HG03571 (cell line): ENCODE measurements around the gene PIK3C2G.

Source experiments
- ATAC-seq: cut with Tn5 transposase; IDR thresholded peaks from one replicate; pipeline ENCODE4 v1.9.1; 2021; ENCODE audit not compliant: unreplicated experiment

Gene PIK3C2G

DNA sequence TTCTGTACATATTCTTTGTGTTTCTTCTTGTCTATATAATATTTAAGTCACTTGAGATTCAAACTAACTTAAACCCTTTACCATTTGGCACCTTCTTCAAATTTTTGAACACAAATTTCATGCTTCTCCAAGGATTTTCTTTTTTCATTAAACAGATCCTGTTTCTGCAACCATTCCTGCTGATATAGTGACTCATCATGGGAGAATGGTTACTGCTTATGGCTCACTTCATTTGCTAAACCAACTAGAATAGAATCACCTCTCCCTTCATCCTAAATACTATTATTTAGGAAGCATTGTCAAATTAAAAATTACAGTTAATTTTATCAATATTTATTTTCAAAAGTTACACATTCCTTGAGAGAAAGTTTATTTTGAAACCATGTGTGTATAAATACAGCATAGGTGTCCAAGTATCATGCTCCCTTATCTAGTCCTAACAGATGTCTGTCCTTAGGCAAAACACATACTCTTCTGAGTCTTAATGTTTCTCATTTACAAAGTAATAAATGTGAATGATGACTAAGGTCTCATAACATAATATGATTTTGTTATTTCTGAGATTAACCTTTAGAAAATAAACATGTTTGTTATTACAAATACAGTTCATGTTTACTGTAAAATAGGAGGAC, 435.8 kb downstream of the PIK3C2G start:
- ATAC-seq, result no peak
